Right lobe of liver (tissue), 4 donors: ENCODE data around the gene WHRN.

Source experiments
- CTCF ChIP-seq, 4 donors: fragments of 200-600 bp in 3 of 4; fragments of 450-650 bp in 1 of 4; IDR thresholded peaks; one replicate each; pipeline versions ENCODE4 v1.5.1 to v1.8.0; 2016 to 2022; ENCODE audit warnings: antibody characterized with exemption in 4 of 4, mild to moderate bottlenecking in 2 of 4
- POLR2A ChIP-seq: fragments of 450-650 bp; IDR thresholded peaks from one replicate; pipeline ENCODE4 v1.6.1; 2017; ENCODE audit warnings: antibody characterized with exemption, mild to moderate bottlenecking
- donor health status: DM: no; HTN: no; CAD: no.
- donor health status: DM: no; HTN: no; CAD: no.
- donor health status: DM: no; HTN: yes; CAD: no.

- TF ChIP-seq CTCF (IDR thresholded peaks at IDR 0.05), result no peak
- TF ChIP-seq POLR2A, result no peak
Measured at GRCh38 chr9:114400219-114400618, 105.1 kb downstream of the WHRN start.
